ENCODE results near the gene NUTF2.

- TF ChIP-seq EP300 (IDR thresholded peaks at IDR 0.05), result no peak
- TF ChIP-seq CTCF (IDR thresholded peaks at IDR 0.05), result peak in 1 of 4 experiments; percentile 15
- no peak for TF ChIP-seq POLR2A (IDR thresholded peaks at IDR 0.05)
Observed at GRCh38 chr16:67842509-67843342, 4.0 kb upstream of the NUTF2 start.
